GM12891 (cell line): Measurements from ENCODE around the gene SNRNP27.

Source experiments
- POLR2A ChIP-seq: IDR thresholded peaks from 2 replicates; pipeline ENCODE4 v1.6.1; 2011; ENCODE audit warnings: low read depth, low read length, control low read depth
- POLR2AphosphoS5 ChIP-seq: IDR thresholded peaks from 2 replicates; pipeline ENCODE4 v1.6.1; 2011; ENCODE audit warnings: low read depth, low read length, control low read depth
- POU2F2 ChIP-seq: IDR thresholded peaks from 2 replicates; pipeline ENCODE4 v1.6.1; 2011; ENCODE audit warnings: low read depth, mild to moderate bottlenecking, control low read depth, low read length, moderate library complexity
- SPI1 ChIP-seq: IDR thresholded peaks from 2 replicates; pipeline ENCODE4 v1.6.1; 2011; ENCODE audit warnings: low read depth, low read length, control low read depth
- TAF1 ChIP-seq: IDR thresholded peaks from 2 replicates; pipeline ENCODE4 v1.6.1; 2011; ENCODE audit warnings: low read depth, low read length, control low read depth

- TF ChIP-seq POLR2A: peak; percentile 78
- TF ChIP-seq POLR2AphosphoS5: peak; percentile 62
- peak; percentile 23; the same call in 1 of the 2 replicates for TF ChIP-seq POU2F2
- TF ChIP-seq TAF1: peak; percentile 76
- no peak for TF ChIP-seq SPI1
Measured at GRCh38 chr2:69914164-69914949, 20.6 kb downstream of the SNRNP27 start.
